GM10847 (cell line): ENCODE data around the gene GPBP1.

ENCODE experiments used
- POLR2A ChIP-seq: IDR thresholded peaks from 2 replicates; pipeline ENCODE4 v1.6.1; 2011; ENCODE audit not compliant: insufficient read length; ENCODE audit errors: extremely low read depth

The GPBP1 gene

DNA sequence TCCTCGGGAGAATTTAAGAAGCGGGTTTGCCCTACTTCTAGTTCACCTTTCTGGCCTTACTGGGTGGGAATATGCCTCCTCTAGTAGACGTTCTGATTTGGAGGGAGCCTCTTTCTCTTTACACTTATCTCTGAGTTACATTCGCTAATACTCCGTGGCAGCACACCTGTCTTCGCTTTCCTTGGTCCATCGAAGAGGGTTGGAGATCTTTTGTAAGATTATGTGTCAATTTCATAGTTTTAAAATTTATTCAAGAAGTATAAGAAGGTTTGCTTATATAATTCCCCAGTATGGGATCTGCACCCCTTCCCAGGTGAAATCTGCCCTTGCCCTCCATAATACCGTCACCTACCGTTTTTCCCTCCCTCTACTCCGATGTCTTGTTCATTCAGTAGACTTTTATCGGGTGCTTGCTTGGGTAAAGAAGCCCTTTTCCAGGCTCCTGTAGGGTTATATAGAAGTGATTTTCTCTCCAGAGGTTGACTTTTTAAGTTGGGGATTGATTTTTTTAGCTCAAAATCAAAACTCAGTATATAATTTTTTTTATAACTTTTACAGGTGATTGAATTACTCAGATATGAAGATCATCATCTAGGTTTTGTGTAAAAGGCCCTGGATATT is 1.1 kb downstream of the GPBP1 start:
- TF ChIP-seq POLR2A, result no peak

DNA sequence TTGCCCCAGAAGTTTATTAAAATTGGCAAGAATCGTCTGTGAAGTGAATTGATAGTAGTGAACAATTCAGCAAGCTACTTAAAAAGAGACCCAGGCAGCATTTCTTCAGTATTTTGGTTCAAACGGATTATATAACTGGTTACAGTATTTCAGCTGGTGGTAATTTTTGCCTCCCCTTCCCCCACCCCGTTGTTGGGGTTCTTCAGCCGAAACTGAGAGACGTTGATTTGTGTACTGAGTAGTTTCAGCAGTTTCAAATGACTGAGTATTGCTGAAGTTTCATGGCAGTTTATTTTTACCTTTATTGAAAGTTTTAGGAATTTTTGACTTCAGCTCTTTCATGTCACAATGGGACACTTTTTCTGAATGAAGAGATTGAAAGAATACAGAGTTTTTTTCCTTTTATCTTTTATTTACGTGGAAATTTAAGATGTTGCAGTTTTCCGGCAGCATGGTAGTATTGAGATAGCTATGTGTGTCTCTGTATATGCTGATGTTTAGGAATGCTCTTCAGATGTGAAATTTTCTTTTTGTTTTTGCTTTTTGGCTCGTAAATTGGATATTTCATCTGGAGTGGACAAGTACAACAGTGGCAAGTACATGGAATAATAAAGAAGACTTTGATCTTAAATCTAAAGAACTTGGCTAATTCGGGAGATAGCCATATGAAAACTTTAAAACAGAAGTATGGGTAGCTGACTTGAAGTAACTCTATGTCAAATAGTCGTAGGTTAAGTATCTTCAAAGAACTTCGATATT is 1.9 kb downstream of the GPBP1 start:
- TF ChIP-seq POLR2A, result no peak

DNA sequence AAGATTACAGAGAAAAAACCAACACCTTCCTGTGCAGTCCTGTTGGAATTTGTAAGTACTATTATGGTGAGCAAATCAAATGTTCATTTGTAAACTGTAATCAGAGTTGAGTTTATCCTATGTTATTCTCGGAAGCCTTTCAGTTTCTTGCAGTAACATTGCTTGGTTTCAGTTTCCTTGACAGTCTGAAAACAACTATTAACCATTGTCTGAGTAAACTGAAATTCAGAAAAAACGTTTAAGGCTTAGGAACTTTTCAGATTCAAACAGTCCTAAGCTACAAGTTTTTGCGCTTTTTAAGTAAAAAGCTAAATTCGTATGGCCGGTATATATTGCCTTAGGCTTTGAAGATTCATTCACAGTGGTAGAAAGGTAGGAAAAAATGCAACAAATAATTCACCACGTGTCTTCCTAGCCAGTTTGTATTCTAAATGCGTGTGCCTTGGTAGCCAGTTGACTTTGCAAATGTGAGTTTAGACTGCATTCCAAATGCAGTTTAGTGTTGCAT is 2.5 kb downstream of the GPBP1 start:
- TF ChIP-seq POLR2A, result no peak

DNA sequence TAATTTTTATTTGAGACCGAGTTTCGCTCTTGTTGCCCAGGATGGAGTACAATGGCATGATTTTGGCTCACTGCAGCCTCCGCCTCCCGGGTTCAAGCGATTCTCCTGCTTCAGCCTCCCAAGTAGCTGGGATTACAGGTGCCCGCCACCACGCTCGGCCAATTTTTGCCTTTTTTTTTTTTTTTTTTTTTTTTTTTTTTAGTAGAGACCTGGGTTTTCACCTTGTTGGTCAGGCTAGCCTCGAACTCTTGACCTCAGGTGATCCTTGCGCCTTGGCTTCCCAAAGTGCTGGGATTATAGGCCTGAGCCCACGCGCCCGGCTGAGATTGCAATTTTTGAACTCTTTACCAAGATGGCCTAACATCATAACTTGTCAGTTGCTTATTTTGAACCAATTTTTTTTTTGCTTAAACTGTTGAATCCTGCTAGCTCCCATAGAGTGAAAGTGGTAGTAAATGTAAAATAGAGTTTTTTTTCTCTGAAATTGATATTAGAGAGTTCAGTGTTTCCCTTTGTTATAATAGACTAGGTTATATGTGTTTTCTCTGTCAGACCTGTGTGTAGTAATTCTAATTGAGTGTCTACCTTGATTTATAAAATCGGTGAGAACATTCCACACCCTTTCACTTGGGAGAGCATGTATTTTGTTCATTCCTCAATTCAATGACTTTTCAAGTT is 3.8 kb downstream of the GPBP1 start:
- no peak for TF ChIP-seq POLR2A

DNA sequence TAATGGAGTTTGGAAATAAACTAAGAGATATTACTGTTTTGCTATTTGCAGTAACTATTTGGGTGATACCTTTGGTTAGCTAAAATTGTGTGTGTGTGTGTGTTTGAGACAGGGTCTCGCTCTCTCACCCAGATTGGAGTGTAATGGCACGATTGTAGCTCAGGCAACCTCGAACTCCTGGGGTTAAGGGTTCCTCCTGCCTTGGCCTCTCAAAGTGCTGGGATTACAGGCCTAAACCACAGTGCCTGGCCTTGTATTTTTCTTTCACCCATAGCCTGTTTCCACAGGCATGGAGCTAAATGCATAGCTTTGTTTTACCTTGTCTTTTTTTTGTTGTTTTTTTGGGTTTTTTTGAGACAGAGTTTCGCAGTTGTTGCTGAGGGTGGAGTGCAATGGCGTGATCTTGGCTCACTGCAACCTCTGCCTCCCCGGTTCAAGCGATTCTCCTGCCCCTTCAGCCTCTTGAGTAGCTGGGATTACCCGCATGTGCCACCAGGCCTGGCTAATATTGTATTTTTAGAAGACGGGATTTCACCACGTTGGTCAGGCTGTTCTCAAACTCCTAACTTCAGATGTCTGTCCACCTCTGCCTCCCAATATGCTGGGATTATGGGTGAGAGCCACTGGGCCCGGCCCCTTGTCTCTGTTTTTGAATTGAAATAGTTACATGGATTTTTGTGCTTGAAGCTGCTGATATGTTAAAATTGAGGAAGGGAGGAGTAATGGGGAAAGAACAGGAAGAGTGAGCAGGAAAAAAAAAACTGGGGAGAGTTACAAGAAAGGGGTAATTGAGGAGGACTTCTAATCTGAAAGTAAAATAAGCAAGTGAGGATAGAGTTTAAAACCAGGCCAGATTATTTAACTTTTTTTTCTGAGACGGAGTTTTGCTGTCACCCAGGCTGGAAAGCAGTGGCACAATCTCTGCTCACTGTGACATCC is 5.7 kb downstream of the GPBP1 start:
- TF ChIP-seq POLR2A, result no peak

DNA sequence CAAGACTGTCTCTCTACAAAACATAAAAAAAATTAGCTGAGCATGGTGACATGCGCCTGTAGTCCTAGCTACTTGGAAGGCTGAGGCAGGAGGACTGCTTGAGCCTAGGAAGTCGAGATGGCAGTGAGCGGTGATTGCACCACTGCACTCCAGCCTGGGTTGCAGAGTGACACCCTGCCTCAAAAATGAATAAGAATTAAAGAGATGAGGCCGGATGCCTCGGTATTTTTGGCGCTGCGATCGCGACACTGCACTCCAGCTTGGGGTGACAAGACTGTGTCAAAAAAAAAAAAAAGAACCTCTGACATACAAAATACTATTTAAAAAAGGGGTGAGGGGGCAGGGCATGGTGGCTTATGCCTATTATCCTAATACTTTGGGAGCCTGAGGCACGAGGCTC is 7.3 kb downstream of the GPBP1 start:
- TF ChIP-seq POLR2A, result no peak

DNA sequence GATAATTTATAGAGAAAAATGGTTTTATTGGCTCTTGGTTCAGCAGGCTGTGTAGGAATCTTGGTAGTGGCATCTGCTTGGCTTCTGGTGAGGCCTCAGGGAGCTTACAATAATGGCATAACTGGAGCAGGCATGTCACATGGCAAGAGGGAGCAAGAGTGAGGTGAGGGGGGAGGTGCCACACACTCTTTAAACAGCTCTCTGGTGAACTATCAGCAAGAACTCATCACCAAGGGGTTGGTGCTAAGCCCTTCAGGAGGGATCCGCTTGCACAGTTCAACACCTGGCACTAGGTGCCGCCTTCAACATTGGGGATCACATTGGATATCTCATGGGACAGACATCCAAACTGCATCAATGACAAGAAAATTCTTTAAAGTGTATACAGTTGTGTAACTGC is 10.5 kb downstream of the GPBP1 start:
- TF ChIP-seq POLR2A, result no peak

DNA sequence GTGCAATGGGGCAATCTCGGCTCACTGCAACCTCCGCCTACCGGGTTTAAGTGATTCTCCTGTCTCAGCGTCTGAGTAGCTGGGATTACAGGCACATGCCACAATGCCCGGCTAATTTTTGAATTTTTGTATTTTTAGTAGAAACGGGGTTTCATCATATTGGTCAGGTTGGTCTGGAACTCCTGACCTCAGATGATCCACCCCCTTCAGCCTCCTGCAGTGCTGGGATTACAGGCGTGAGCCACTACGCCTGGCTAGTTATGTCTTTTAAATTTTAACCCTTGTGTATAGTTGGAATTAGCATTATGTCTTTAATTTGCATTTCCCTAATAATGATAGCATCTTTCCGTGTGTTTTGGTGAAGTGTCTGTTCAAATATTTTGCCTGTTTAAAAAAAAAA is 11.5 kb downstream of the GPBP1 start:
- TF ChIP-seq POLR2A, result no peak

DNA sequence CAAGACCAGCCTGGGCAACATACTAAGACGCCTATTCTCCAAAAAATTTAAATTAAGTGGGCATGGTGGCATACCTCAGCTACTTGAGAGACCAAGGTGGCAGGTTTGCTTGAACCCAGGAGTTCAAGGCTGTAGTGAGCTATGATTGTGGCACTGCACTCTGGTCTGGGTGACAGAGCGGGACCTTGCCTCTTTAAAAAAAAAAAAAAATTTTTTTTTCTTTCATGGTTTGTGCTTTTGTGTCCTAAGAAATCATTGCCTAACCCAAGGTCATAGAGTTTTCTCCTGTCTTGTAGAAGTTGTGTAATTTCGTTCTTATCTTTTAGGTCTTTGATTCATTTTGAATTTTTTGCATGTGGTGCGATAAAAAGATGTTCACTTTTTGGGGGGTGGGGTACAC is 12.3 kb downstream of the GPBP1 start:
- TF ChIP-seq POLR2A, result no peak

DNA sequence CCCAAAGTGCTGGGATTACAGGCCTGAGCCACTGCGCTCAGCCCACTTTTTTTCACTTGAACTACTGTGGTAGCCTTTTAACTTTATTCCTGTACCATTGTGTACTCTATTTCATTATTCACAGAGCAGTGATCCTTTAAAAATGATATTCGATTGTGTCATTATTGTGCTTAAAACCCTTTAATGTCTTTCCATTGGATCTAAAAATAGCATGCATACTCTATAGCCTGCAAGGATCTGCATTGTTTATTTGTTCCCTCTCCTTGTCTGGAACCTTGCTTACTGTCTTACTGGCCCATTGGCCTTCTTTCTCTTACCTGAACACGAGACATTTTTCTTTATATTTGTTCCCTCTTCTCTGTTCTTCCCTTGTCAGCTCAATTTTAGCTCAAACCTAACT is 15.7 kb downstream of the GPBP1 start:
- no peak for TF ChIP-seq POLR2A

DNA sequence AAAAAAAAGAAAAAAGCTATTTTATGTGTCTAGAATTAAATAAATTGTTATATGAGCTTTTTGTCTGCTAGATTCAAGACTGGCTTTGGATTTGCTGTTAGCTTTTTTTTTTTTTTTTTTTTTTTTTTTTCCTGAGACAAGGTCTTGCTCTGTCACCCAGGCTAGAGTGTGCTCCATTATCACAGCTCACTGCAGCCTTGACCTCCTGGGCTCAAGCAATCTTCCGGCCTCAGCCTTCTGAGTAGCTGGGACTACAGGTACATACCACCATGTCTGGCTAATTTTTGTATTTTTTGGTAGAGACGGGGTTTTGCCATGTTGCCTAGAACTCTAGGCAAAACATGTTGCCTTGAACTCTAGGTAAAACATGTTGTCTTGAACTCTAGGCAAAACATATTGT is 16.7 kb downstream of the GPBP1 start:
- no peak for TF ChIP-seq POLR2A

DNA sequence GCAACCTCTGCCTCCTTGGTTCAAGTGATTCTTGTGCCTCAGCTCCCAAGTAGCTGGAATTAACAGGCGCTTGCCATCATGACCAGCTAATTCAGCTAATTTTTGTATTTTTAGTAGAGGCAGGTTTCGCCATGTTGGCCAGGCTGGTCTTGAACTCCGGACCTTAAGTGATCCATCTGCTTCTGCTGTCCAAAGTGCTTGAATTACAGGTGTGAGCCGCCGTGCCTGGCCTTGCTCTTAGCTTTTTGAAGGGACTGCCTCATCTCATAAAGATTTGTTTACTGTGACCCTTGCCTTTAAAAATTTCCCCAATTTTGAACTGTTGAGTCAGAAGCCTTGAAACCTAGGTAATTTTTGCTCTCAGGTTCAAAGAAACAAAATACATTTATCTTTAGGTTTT is 17.3 kb downstream of the GPBP1 start:
- TF ChIP-seq POLR2A, result no peak

DNA sequence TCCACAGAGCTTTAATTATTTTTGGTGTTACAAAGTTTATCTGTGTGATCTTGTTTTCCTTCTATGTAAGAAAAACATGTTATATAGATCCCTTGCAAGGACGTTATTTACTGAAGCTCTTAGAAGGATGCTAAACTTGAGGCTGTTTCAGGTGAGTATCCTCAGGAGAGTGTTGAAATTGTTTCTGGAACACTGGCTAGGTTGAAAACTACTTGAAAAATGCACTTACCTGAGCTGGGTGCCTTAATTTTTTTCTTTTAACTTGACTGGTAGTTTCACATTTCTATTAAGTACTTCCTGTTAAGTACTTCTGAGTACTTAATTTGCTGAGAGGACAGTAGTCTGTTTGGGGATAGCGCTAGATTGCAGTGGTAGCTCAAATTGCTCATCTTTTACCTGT is 18.1 kb downstream of the GPBP1 start:
- no peak for TF ChIP-seq POLR2A

DNA sequence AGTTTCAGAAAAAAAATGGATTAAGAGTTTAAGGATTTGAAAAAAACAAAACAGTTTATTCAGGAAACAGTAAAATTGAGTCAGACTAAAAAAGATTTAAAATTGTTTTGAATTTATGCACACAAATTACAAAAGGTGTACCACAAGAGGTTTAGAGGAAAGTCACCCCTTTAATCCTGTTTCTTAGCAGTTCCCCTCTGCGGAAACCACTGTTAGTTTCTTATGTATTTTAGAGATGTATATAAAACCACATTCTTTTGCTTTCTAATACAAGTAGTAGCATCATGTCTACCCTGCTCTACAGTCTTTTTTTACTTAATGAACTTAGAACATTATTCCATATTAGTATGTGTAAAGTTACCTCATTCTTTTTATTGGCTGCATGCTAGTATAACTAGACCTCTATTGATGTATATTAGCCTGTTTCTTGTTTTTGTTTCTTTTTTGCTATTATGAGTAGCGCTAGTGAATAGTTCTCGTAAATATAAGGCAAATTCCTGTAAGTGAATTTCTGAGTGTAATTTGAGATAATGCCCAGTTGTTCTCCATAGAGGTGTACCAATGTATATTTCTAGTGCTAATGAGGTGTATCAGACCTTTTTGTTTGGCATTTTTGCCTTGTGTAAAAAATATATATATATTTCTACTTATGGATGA is 20.0 kb downstream of the GPBP1 start:
- TF ChIP-seq POLR2A, result no peak

DNA sequence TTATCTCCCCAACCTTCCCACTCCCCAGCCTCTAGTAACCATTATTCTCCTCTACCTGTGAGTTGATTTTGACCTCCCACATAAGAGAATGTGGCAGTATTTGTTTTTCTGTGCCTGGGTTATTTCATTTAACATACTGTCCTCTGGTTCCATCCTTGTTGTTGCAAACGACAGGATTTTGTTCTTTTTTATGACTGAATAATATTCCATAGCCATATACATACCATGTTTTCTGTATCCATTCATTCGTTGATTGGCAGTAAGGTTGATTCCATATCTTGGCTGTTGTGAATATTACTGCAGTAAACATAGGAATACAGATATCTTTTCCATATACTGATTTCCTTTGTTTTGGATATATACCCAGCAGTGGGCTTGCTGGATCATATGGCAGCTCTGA is 20.8 kb downstream of the GPBP1 start:
- TF ChIP-seq POLR2A, result no peak
